NCI-H2171 (cell line): ENCODE measurements around the gene AURKAIP1.

Experiments used
- DNase-seq: peaks from one replicate; lab custom pipeline; 2025; lab: John Stamatoyannopoulos, UW

AURKAIP1 gene

GRCh38 chr1:1347663-1348419, 27.2 kb downstream of the AURKAIP1 start:
- DNase-seq = no peak

GRCh38 chr1:1347026-1347595, 27.9 kb downstream of the AURKAIP1 start:
- DNase-seq = no peak

GRCh38 chr1:1346501-1346890, 28.5 kb downstream of the AURKAIP1 start:
- no peak for DNase-seq

GRCh38 chr1:1345860-1346500, 29.0 kb downstream of the AURKAIP1 start:
- DNase-seq = no peak

GRCh38 chr1:1345384-1345783, 29.6 kb downstream of the AURKAIP1 start:
- DNase-seq = no peak

- DNase-seq = no peak
These were observed 30.2 kb downstream of the AURKAIP1 start for GRCh38 chr1:1344655-1345361.

- DNase-seq = no peak
These were observed 31.1 kb downstream of the AURKAIP1 start for GRCh38 chr1:1343811-1344421.

GRCh38 chr1:1342584-1343115, 32.4 kb downstream of the AURKAIP1 start:
- no peak for DNase-seq

- no peak for DNase-seq
These were observed 32.9 kb downstream of the AURKAIP1 start for GRCh38 chr1:1342061-1342562.

- no peak for DNase-seq
These were observed 33.4 kb downstream of the AURKAIP1 start for GRCh38 chr1:1341549-1342021.

GRCh38 chr1:1340791-1341548, 34.0 kb downstream of the AURKAIP1 start:
- no peak for DNase-seq

GRCh38 chr1:1340185-1340584, 34.8 kb downstream of the AURKAIP1 start:
- DNase-seq = no peak

GRCh38 chr1:1338278-1338677, 36.7 kb downstream of the AURKAIP1 start:
- DNase-seq = no peak

GRCh38 chr1:1337793-1338147, 37.2 kb downstream of the AURKAIP1 start:
- no peak for DNase-seq

GRCh38 chr1:1336931-1337792, 37.8 kb downstream of the AURKAIP1 start:
- DNase-seq = no peak

GRCh38 chr1:1336446-1336845, 38.6 kb downstream of the AURKAIP1 start:
- no peak for DNase-seq

- no peak for DNase-seq
These were observed 39.2 kb downstream of the AURKAIP1 start for GRCh38 chr1:1335792-1336248.

- no peak for DNase-seq
These were observed 39.7 kb downstream of the AURKAIP1 start for GRCh38 chr1:1335283-1335682.

GRCh38 chr1:1334835-1335234, 40.2 kb downstream of the AURKAIP1 start:
- DNase-seq = no peak
